Endothelial cell of umbilical vein (primary cell): ENCODE measurements around the gene SLC9C2. TPM values are rescaled to one million over a fixed set of nuclear protein-coding genes. Genes with fewer than 3 reads are reported as not detected.

ENCODE experiments used
- BruUV-seq: library from RNA; stranded (reverse); fragments of 400-500 nt; replicated peaks from 2 replicates; lab custom pipeline; 2021; lab: Mats Ljungman, UMichigan
- CTCF ChIA-PET: fragments of 300-600, 350-600 bp; sonication (Branson Sonifier 250); formaldehyde crosslinking; loops from one replicate; lab custom pipeline; 2021; ENCODE audit warnings: antibody characterized with exemption, inconsistent platforms; lab: Charles Lee
- POLR2A ChIA-PET: fragments of 300-600, 350-600 bp; sonication (Branson Sonifier 250); formaldehyde crosslinking; loops from one replicate; lab custom pipeline; 2021; ENCODE audit warnings: antibody characterized with exemption, inconsistent platforms; lab: Charles Lee
- DNase-seq: peaks from one replicate; pipeline ENCODE4 v3.0.0-alpha.2; 2011; ENCODE audit warnings: low read depth, low spot score
- FAIRE-seq: peaks from 2 replicates; lab custom pipeline; 2011; peaks lifted over from hg19 to GRCh38; lab: Jason Lieb, UNC
- H2AFZ ChIP-seq: 2 replicates; pipeline ENCODE4 v1.6.0; 2012; ENCODE audit warnings: low read depth, low read length, control low read depth, inconsistent platforms
- H3K27ac ChIP-seq: 2 replicates; pipeline ENCODE4 v1.5.1; 2011; ENCODE audit warnings: low read depth, mild to moderate bottlenecking, control low read depth, low read length, moderate library complexity; ENCODE audit not compliant: insufficient read depth
- H3K27me3 ChIP-seq, 2 experiments: 2 replicates each; pipeline versions ENCODE4 v1.6.0 to v1.6.1; 2011; ENCODE audit warnings: low read length in 2 of 2, mixed read lengths in 1 of 2; ENCODE audit not compliant: control insufficient read depth in 2 of 2, insufficient read depth in 2 of 2
- H3K36me3 ChIP-seq, 2 experiments: 2 replicates in 1 of 2; 3 replicates in 1 of 2; pipeline ENCODE4 v1.5.1; 2011; ENCODE audit warnings: low read length in 2 of 2, mild to moderate bottlenecking in 1 of 2, moderate library complexity in 1 of 2; ENCODE audit not compliant: control insufficient read depth in 2 of 2, insufficient read depth in 2 of 2; ENCODE audit errors: extremely low read depth in 1 of 2
- H3K4me1 ChIP-seq: 3 replicates; pipeline ENCODE4 v1.5.1; 2011; ENCODE audit warnings: mild to moderate bottlenecking, low read length; ENCODE audit not compliant: control insufficient read depth, insufficient read depth; ENCODE audit errors: extremely low read depth
- H3K4me2 ChIP-seq: 2 replicates; pipeline ENCODE4 v1.6.1; 2011; ENCODE audit warnings: low read length, control low read depth, mixed read lengths; ENCODE audit not compliant: insufficient read depth
- H3K4me3 ChIP-seq, 3 experiments: fragments of 200-600 bp in 1 of 3; sonication (generic), shearing (Covaris generic) in 1 of 3; replicated peaks in 1 of 3; 2 replicates each; pipeline ENCODE4 v1.5.1; 2011 to 2016; ENCODE audit warnings: control low read depth in 3 of 3, low read length in 3 of 3, mild to moderate bottlenecking in 2 of 3, inconsistent platforms in 1 of 3, low read depth in 1 of 3, moderate library complexity in 1 of 3; ENCODE audit not compliant: insufficient read depth in 1 of 3
- H3K79me2 ChIP-seq: 2 replicates; pipeline ENCODE4 v1.6.0; 2012; ENCODE audit warnings: low read length, inconsistent platforms; ENCODE audit not compliant: control insufficient read depth, insufficient read depth
- H3K9ac ChIP-seq: replicated peaks from 2 replicates; pipeline ENCODE3; 2011; ENCODE audit warnings: low read length, control low read depth; ENCODE audit not compliant: insufficient read depth; ENCODE audit errors: extremely low read depth
- H3K9me1 ChIP-seq: replicated peaks from 3 replicates; pipeline ENCODE4 v1.6.0; 2011; ENCODE audit warnings: mild to moderate bottlenecking, low read length; ENCODE audit not compliant: control insufficient read depth, insufficient read depth; ENCODE audit errors: extremely low read depth
- H3K9me3 ChIP-seq: replicated peaks from 2 replicates; pipeline ENCODE4 v1.5.1; 2012; ENCODE audit warnings: low read length, inconsistent platforms; ENCODE audit not compliant: control insufficient read depth, insufficient read depth
- H4K20me1 ChIP-seq: replicated peaks from 2 replicates; pipeline ENCODE3; 2011; ENCODE audit warnings: mild to moderate bottlenecking, low read length; ENCODE audit not compliant: control insufficient read depth, insufficient read depth; ENCODE audit errors: extremely low read depth
- EZH2 ChIP-seq: IDR thresholded peaks from 2 replicates; pipeline ENCODE4 v1.6.1; 2012; ENCODE audit warnings: borderline replicate concordance, low read depth, mild to moderate bottlenecking, moderate library complexity, low read length, inconsistent platforms; ENCODE audit not compliant: severe bottlenecking
- FOS ChIP-seq: IDR thresholded peaks from 2 replicates; pipeline ENCODE4 v1.6.1; 2011; ENCODE audit warnings: mild to moderate bottlenecking, low read length, moderate library complexity, borderline replicate concordance; ENCODE audit not compliant: insufficient read depth
- GATA2 ChIP-seq: IDR thresholded peaks from 2 replicates; pipeline ENCODE4 v1.7.0; 2011; ENCODE audit warnings: low read depth, mild to moderate bottlenecking, moderate library complexity, mixed read lengths, low read length; ENCODE audit not compliant: insufficient read length, insufficient read depth
- MAX ChIP-seq: IDR thresholded peaks from 2 replicates; pipeline ENCODE4 v1.6.1; 2011; ENCODE audit not compliant: insufficient read depth, insufficient read length
- MYC ChIP-seq: IDR thresholded peaks from one replicate; pipeline ENCODE4 v1.6.1; 2011; ENCODE audit warnings: mild to moderate bottlenecking, low read depth, low read length
- POLR2A ChIP-seq: IDR thresholded peaks from 2 replicates; pipeline ENCODE4 v1.6.1; 2012; ENCODE audit warnings: low read depth, mild to moderate bottlenecking, control low read depth, low read length
- POLR2AphosphoS5 ChIP-seq: IDR thresholded peaks from 2 replicates; pipeline ENCODE4 v1.6.1; 2012; ENCODE audit warnings: low read depth, mild to moderate bottlenecking, control low read depth, low read length, moderate library complexity; ENCODE audit not compliant: insufficient read depth
- dilution Hi-C: fragments of 300-500 bp; cut with MboI; formaldehyde crosslinking; loops from one replicate; pipeline ENCODE4 v1.15.0; 2019; ENCODE audit warnings: low sequenced_read_pairs; ENCODE audit not compliant: extremely low pct_ligation_motif_present
- intact Hi-C: fragments of 100-400 bp; cut with micrococcal nuclease; formaldehyde crosslinking; loops from one replicate; pipeline ENCODE4 v1.10.0; 2022
- polyA plus RNA-seq, 4 experiments: library from polyadenylated mRNA; depleted of rRNA in 3 of 4; stranded (reverse) in 3 of 4; unstranded in 1 of 4; fragments of >200 nt; gene quantifications; 2 replicates each; pipeline versions ENCODE4 v1.2.1 to v1.2.3, GENCODE V29; 2011 to 2012; ENCODE audit warnings: missing spikeins in 1 of 4
- total RNA-seq: library from RNA; stranded (reverse); gene quantifications from 2 replicates; pipeline ENCODE4 v1.2.3, GENCODE V29; 2021
- TF ChIP-seq, protein P1 (sequence below), 2 donors: IDR thresholded peaks; 1 replicate in 1 of 2; 2 replicates in 1 of 2; pipeline ENCODE4 v1.5.1; 2011; ENCODE audit warnings: low read length in 2 of 2, mild to moderate bottlenecking in 2 of 2, moderate library complexity in 2 of 2, control low read depth in 1 of 2, inconsistent platforms in 1 of 2, low read depth in 1 of 2; ENCODE audit not compliant: insufficient read depth in 1 of 2; ENCODE audit errors: extremely low read depth in 1 of 2

SLC9C2 gene
- total and polyA plus RNA-seq, 2 donors (not counting 3 experiments of a cell fraction or from before 2014, with no cell fraction given), result 0.15 TPM; not detected in 1

DNA sequence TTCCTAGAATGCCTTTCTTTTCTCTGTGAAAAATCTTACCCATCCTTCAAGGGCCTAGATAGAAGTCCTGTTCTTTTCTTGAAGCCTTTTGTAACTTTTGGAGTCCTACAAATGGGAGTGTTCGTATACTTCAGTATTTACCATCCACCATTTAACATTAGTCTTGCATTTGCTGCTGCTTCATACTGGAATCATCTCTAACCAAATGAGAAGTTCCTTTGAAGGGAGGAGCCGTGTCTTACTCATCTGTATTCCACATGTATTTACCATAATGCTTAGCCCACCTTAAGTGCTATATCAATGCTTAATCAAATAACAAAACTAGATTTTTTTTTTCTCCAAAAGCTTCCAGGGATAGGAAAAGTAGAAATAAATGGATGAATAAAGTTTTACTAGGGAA is 118.6 kb downstream of the SLC9C2 start:
- Histone ChIP-seq H3K9me3 (no peaks in the 10 kb centered on the region), H3K27ac (no peak overlapping the region), H3K36me3 (peaks cover 30 to 58% of the 10 kb centered on the region in 2 experiments), H3K4me3 (no peak overlapping the region), H3K9me1 (no peaks in the 10 kb centered on the region), H2AFZ (no peak overlapping the region), H3K4me2 (no peak overlapping the region), H4K20me1 (no peaks in the 10 kb centered on the region), H3K9ac (no peak overlapping the region), H3K79me2 (peaks cover 22% of the 10 kb centered on the region), H3K4me1 (peaks cover 4% of the 10 kb centered on the region), H3K27me3 (no peaks in the 10 kb centered on the region)
- ChIA-PET POLR2A (no interaction called here), CTCF (no interaction called here)
- intact Hi-C loops (no loop called here), dilution Hi-C loops (no loop called here)
- TF ChIP-seq MYC, result no peak
- TF ChIP-seq POLR2AphosphoS5, result no peak
- TF ChIP-seq EZH2, result no peak
- TF ChIP-seq POLR2A, result no peak
- no peak for TF ChIP-seq GATA2
- no peak for TF ChIP-seq FOS
- TF ChIP-seq, protein P1, sequence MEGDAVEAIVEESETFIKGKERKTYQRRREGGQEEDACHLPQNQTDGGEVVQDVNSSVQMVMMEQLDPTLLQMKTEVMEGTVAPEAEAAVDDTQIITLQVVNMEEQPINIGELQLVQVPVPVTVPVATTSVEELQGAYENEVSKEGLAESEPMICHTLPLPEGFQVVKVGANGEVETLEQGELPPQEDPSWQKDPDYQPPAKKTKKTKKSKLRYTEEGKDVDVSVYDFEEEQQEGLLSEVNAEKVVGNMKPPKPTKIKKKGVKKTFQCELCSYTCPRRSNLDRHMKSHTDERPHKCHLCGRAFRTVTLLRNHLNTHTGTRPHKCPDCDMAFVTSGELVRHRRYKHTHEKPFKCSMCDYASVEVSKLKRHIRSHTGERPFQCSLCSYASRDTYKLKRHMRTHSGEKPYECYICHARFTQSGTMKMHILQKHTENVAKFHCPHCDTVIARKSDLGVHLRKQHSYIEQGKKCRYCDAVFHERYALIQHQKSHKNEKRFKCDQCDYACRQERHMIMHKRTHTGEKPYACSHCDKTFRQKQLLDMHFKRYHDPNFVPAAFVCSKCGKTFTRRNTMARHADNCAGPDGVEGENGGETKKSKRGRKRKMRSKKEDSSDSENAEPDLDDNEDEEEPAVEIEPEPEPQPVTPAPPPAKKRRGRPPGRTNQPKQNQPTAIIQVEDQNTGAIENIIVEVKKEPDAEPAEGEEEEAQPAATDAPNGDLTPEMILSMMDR (IDR thresholded peaks at IDR 0.05; ENCODE audit: extremely low read depth in 1 of 2, insufficient read depth in 1 of 2, low read depth in 1 of 2, low read length in 2 of 2), result no peak
- no peak for TF ChIP-seq MAX
- no peak for DNase-seq
- no TSS peak for BruUV-seq
- no peak for FAIRE-seq
